Left ventricle myocardium inferior (tissue), 1 donor: ENCODE results near the gene ACBD4. TPM values are rescaled to one million over a fixed set of nuclear protein-coding genes. Genes with fewer than 3 reads are reported as not detected.

Source experiments
- DNase-seq: peaks from one replicate; pipeline ENCODE4 v3.0.0-alpha.2; 2020
- H3K27ac ChIP-seq: fragments of 200-600 bp; replicated peaks from 2 replicates; pipeline ENCODE4 v1.8.0; 2021
- H3K27me3 ChIP-seq: fragments of 200-600 bp; 2 replicates; pipeline ENCODE4 v1.8.0; 2021; ENCODE audit warnings: low read depth
- H3K36me3 ChIP-seq: fragments of 200-600 bp; 2 replicates; pipeline ENCODE4 v1.8.0; 2021
- H3K4me1 ChIP-seq: fragments of 200-600 bp; 2 replicates; pipeline ENCODE4 v1.8.0; 2021
- H3K4me3 ChIP-seq: fragments of 200-600 bp; 2 replicates; pipeline ENCODE4 v1.8.0; 2021; ENCODE audit warnings: mild to moderate bottlenecking, moderate library complexity
- H3K9me3 ChIP-seq: fragments of 200-600 bp; replicated peaks from 2 replicates; pipeline ENCODE4 v1.8.0; 2021
- CTCF ChIP-seq: fragments of 200-600 bp; IDR thresholded peaks from 2 replicates; pipeline ENCODE4 v1.8.0; 2021; ENCODE audit warnings: antibody characterized with exemption, mild to moderate bottlenecking, borderline replicate concordance
- intact Hi-C: fragments of 100-400 bp; cut with micrococcal nuclease; formaldehyde crosslinking; loops from one replicate; pipeline ENCODE4 v1.11.0; 2022
- total RNA-seq: library from RNA; stranded (reverse); fragmentation: NEBNext Ultra II Directional; extraction: Animal tissue kit (Norgen Biotek cat#: 25700); gene quantifications from one replicate; pipeline ENCODE4 v1.2.1, GENCODE V29; 2021
- donor health status: DM: no; HTN: yes; CAD: no; lungs with severe emphysema.

Gene ACBD4
- total RNA-seq, 1 donor from 2014 or later: 6.4 TPM

GRCh38 chr17:45127548-45128300 is 7.8 kb upstream of the ACBD4 start:
- DNase-seq: peak; percentile 70
- no peak for TF ChIP-seq CTCF
- H3K36me3 ChIP-seq: no peaks in the 10 kb centered on the region
- H3K4me1 ChIP-seq: peaks cover 95% of the 10 kb centered on the region
- H3K27ac ChIP-seq: peak overlapping the region; percentile 99
- intact Hi-C loops: no loop called here
- H3K27me3 ChIP-seq: no peaks in the 10 kb centered on the region
- no peaks in the 10 kb centered on the region for H3K9me3 ChIP-seq
- H3K4me3 ChIP-seq: peak overlapping the region; percentile 39

GRCh38 chr17:45128331-45128730 is 7.2 kb upstream of the ACBD4 start:
- H3K27ac ChIP-seq: peak overlapping the region; percentile 99
- peaks cover 95% of the 10 kb centered on the region for H3K4me1 ChIP-seq
- intact Hi-C loops: no loop called here
- H3K4me3 ChIP-seq: peak overlapping the region; percentile 39
- H3K9me3 ChIP-seq: no peaks in the 10 kb centered on the region
- H3K36me3 ChIP-seq: no peaks in the 10 kb centered on the region
- TF ChIP-seq CTCF: no peak
- no peak for DNase-seq
- H3K27me3 ChIP-seq: no peaks in the 10 kb centered on the region

- no peak for DNase-seq
- Histone ChIP-seq H3K9me3 (no peaks in the 10 kb centered on the region), H3K36me3 (no peaks in the 10 kb centered on the region), H3K27me3 (no peaks in the 10 kb centered on the region), H3K4me3 (no peak overlapping the region), H3K27ac (peak overlapping the region; percentile 99), H3K4me1 (peaks cover 88% of the 10 kb centered on the region)
- intact Hi-C loops: no loop called here
- no peak for TF ChIP-seq CTCF
Observed at GRCh38 chr17:45128989-45129388, 6.5 kb upstream of the ACBD4 start.

- intact Hi-C loops: no loop called here
- no peak for TF ChIP-seq CTCF
- Histone ChIP-seq H3K27ac (peak overlapping the region; percentile 99), H3K9me3 (no peaks in the 10 kb centered on the region), H3K4me3 (peak overlapping the region; percentile 2), H3K4me1 (peaks cover 83% of the 10 kb centered on the region), H3K36me3 (no peaks in the 10 kb centered on the region), H3K27me3 (no peaks in the 10 kb centered on the region)
- peak; percentile 47 for DNase-seq
Observed at GRCh38 chr17:45129426-45129939, 6.0 kb upstream of the ACBD4 start.

GRCh38 chr17:45129940-45130680 is 5.4 kb upstream of the ACBD4 start:
- Histone ChIP-seq H3K4me3 (peak overlapping the region; percentile 97), H3K4me1 (peaks cover 77% of the 10 kb centered on the region), H3K9me3 (no peaks in the 10 kb centered on the region), H3K36me3 (no peaks in the 10 kb centered on the region), H3K27me3 (no peaks in the 10 kb centered on the region), H3K27ac (peak overlapping the region; percentile 99)
- DNase-seq: no peak
- intact Hi-C loops: no loop called here
- no peak for TF ChIP-seq CTCF
